ENCODE data around the gene TMEM120A.

TMEM120A gene

DNA sequence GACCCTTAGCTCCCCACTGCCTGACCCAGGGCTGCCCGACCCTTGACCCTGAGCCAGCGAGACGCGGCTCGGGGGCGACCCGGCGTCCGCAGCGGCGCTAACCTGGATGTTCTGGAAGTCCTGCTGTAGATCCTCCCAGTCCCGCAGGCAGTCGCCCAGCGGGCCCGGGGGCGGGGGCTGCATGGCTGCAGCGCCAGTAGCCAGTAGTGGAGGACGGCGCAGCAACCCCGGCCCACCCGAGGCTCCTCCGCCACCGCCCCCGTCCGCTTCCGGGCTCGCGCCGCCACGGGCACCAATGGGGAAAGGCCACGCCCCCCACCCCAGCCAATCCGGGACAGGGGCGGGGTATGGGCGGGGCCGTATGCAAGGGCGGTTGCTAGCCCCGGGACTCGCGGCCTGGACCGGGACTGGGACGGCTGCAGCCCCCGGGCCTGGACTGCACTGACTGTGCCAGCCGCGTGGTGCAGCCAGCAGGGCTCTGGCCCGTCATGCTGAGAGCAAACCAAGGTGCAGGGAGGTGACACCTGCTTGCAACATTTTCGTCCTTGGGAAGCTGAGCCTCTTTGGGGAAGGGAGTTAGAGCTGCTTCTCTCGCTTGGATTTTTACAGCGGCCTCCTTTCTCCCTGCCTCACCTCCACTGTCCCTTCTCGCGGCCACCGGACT, at the start of gene TMEM120A:
TMEM120A (minus strand) TSS at position 208 of the 664 bp plus-strand sequence; CDS start at position 183, 25 bp downstream.
- Histone ChIP-seq H3K9me3 (ENCODE audit: low read length) (no peaks in the 10 kb centered on the region), H3K4me3 (ENCODE audit: low read depth, low read length, poor library complexity, severe bottlenecking) (peak within 1 kb of the TSS; percentile 79), H4K20me1 (ENCODE audit: insufficient read depth, low read length) (no peaks in the 10 kb centered on the region), H3F3A (ENCODE audit: insufficient read depth, low read length) (no peaks in the 10 kb centered on the region), H3K79me2 (ENCODE audit: insufficient read depth, low read length) (no peaks in the 10 kb centered on the region), H3K9ac (ENCODE audit: low read length) (peak within 1 kb of the TSS; percentile 64), H3K4me1 (ENCODE audit: insufficient read depth, low read length, severe bottlenecking) (peaks cover 15% of the 10 kb centered on the region), H3K9me2 (ENCODE audit: low read depth, low read length) (no peaks in the 10 kb centered on the region), H3K27ac (ENCODE audit: low read depth, low read length, poor library complexity, severe bottlenecking) (no peak within 1 kb of the TSS), H3K4me2 (ENCODE audit: low read length) (peak within 1 kb of the TSS; percentile 75), H2AFZ (ENCODE audit: low read length) (no peak within 1 kb of the TSS), H3K36me3 (ENCODE audit: insufficient read depth, low read length) (peaks cover 14% of the 10 kb centered on the region), H3K27me3 (ENCODE audit: insufficient read depth, low read length) (no peaks in the 10 kb centered on the region)
- TF ChIP-seq EZH2 (IDR thresholded peaks at IDR 0.05; ENCODE audit: borderline replicate concordance, low read length) (no peak), CTCF (IDR thresholded peaks at IDR 0.05; ENCODE audit: low read length) (no peak)

GRCh38 chr7:76040126-76040525, 45.7 kb upstream of the TMEM120A start:
- Histone ChIP-seq H3K36me3 (ENCODE audit: insufficient read depth, low read length) (peaks cover 11% of the 10 kb centered on the region; the same call in 1 of the 2 replicates), H3K27ac (ENCODE audit: low read depth, low read length, poor library complexity, severe bottlenecking) (no peak overlapping the region), H3K27me3 (ENCODE audit: insufficient read depth, low read length) (no peaks in the 10 kb centered on the region), H2AFZ (ENCODE audit: low read length) (no peak overlapping the region), H3K9me2 (ENCODE audit: low read depth, low read length) (no peaks in the 10 kb centered on the region), H3K4me1 (ENCODE audit: insufficient read depth, low read length, severe bottlenecking) (no peaks in the 10 kb centered on the region), H3K79me2 (ENCODE audit: insufficient read depth, low read length) (no peaks in the 10 kb centered on the region), H3K4me3 (ENCODE audit: low read depth, low read length, poor library complexity, severe bottlenecking) (no peak overlapping the region), H3F3A (ENCODE audit: insufficient read depth, low read length) (no peaks in the 10 kb centered on the region), H3K9ac (ENCODE audit: low read length) (no peak overlapping the region), H3K4me2 (ENCODE audit: low read length) (no peak overlapping the region), H3K9me3 (ENCODE audit: low read length) (no peaks in the 10 kb centered on the region), H4K20me1 (ENCODE audit: insufficient read depth, low read length) (no peaks in the 10 kb centered on the region)
- TF ChIP-seq EZH2 (IDR thresholded peaks at IDR 0.05; ENCODE audit: borderline replicate concordance, low read length) (no peak), CTCF (IDR thresholded peaks at IDR 0.05; ENCODE audit: low read length) (no peak)

DNA sequence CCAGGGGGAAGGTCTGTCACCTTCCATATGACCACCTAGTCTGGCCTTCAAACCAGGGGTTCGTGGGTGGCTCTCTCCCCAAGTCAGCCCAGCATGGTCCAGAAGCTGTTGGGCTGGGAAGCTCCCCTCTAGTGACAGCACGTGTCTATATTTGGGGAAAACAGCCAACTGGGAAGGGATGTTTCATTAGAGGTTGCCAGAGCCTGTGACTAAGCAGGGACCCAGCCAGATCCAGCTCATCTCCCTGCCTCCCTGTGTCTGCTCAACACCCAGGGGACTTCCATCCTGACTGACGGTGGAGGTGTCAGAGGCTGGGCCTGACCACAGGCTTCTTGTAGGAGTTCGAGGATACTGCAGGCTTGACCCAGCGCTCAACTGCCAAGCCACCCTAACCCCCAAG, 42.9 kb upstream of the TMEM120A start:
- no peaks in the 10 kb centered on the region for H3F3A ChIP-seq (ENCODE audit: insufficient read depth, low read length)
- no peaks in the 10 kb centered on the region for H3K9me3 ChIP-seq (ENCODE audit: low read length)
- H3K4me2 ChIP-seq (ENCODE audit: low read length), result no peak overlapping the region
- no peak overlapping the region for H3K27ac ChIP-seq (ENCODE audit: low read depth, low read length, poor library complexity, severe bottlenecking)
- H3K36me3 ChIP-seq (ENCODE audit: insufficient read depth, low read length), result 0 out of 2 replicates have a peak, but pooled peaks cover 6% of the 10 kb centered on the region
- no peak overlapping the region for H2AFZ ChIP-seq (ENCODE audit: low read length)
- H3K27me3 ChIP-seq (ENCODE audit: insufficient read depth, low read length), result no peaks in the 10 kb centered on the region
- no peak overlapping the region for H3K9ac ChIP-seq (ENCODE audit: low read length)
- no peaks in the 10 kb centered on the region for H4K20me1 ChIP-seq (ENCODE audit: insufficient read depth, low read length)
- H3K4me1 ChIP-seq (ENCODE audit: insufficient read depth, low read length, severe bottlenecking), result no peaks in the 10 kb centered on the region
- H3K4me3 ChIP-seq (ENCODE audit: low read depth, low read length, poor library complexity, severe bottlenecking), result no peak overlapping the region
- TF ChIP-seq CTCF (IDR thresholded peaks at IDR 0.05; ENCODE audit: low read length), result no peak
- no peak for TF ChIP-seq EZH2 (IDR thresholded peaks at IDR 0.05; ENCODE audit: borderline replicate concordance, low read length)
- H3K9me2 ChIP-seq (ENCODE audit: low read depth, low read length), result no peaks in the 10 kb centered on the region
- H3K79me2 ChIP-seq (ENCODE audit: insufficient read depth, low read length), result no peaks in the 10 kb centered on the region

Data from OCI-LY1 (cell line).